B cell (primary cell): ENCODE data around the gene IL26. TPM values are rescaled to one million over a fixed set of nuclear protein-coding genes. Genes with fewer than 3 reads are reported as not detected.
A peak's percentile ranks its signal among the peaks of the same experiment; 100 is the strongest.

Source experiments
- ATAC-seq: fragments of 200-7000 bp; cut with Tn5 transposase; one replicate; pipeline ENCODE4 v1.10.0; 2021; ENCODE audit warnings: low read depth, mild to moderate bottlenecking, moderate number of reproducible peaks, moderate library complexity
- CTCF ChIA-PET: fragments of 350-600 bp; sonication (Branson Sonifier 250); formaldehyde crosslinking; loops from one replicate; lab custom pipeline; 2021; ENCODE audit warnings: antibody characterized with exemption, inconsistent platforms; lab: Charles Lee
- POLR2A ChIA-PET: fragments of 350-600 bp; sonication (Branson Sonifier 250); formaldehyde crosslinking; loops from one replicate; lab custom pipeline; 2021; ENCODE audit warnings: antibody characterized with exemption; lab: Charles Lee
- DNase-seq: peaks from one replicate; pipeline ENCODE4 v3.0.0; 2013
- H2AFZ ChIP-seq: 2 replicates; pipeline ENCODE4 v1.6.1; 2012; ENCODE audit warnings: mild to moderate bottlenecking, low read depth, low read length; ENCODE audit not compliant: insufficient read depth, poor library complexity, severe bottlenecking
- H3K27ac ChIP-seq, 2 donors: 1 replicate in 1 of 2; 2 replicates in 1 of 2; pipeline ENCODE4 v1.5.1; 2012 to 2013; ENCODE audit warnings: low read length in 2 of 2, mild to moderate bottlenecking in 2 of 2, moderate library complexity in 1 of 2
- H3K27me3 ChIP-seq, 4 experiments: fragments of 200-600 bp in 1 of 4; sonication (generic) in 1 of 4; replicated peaks in 1 of 4; 1 replicate in 2 of 4; 2 replicates in 2 of 4; pipeline versions ENCODE4 v1.6.1 to v1.7.0; 2013 to 2016; ENCODE audit warnings: low read length in 3 of 4, mild to moderate bottlenecking in 2 of 4, mixed read lengths in 1 of 4, moderate library complexity in 1 of 4; ENCODE audit not compliant: insufficient read depth in 4 of 4, control insufficient read depth in 3 of 4; ENCODE audit errors: control extremely low read depth in 1 of 4
- H3K36me3 ChIP-seq, 2 experiments: replicated peaks in 1 of 2; 1 replicate in 1 of 2; 2 replicates in 1 of 2; pipeline versions ENCODE4 v1.6.1 to v1.7.1; 2013; ENCODE audit warnings: low read length in 1 of 2; ENCODE audit not compliant: insufficient read depth in 2 of 2, control insufficient read depth in 1 of 2; ENCODE audit errors: control extremely low read depth in 1 of 2, extremely low read depth in 1 of 2
- H3K4me1 ChIP-seq, 2 donors: fragments of 200-600 bp in 1 of 2; sonication (generic) in 1 of 2; 1 replicate in 1 of 2; 2 replicates in 1 of 2; pipeline versions ENCODE4 v1.5.1 to v1.6.1; 2013 to 2017; ENCODE audit warnings: low read length in 2 of 2; ENCODE audit not compliant: control insufficient read depth in 2 of 2, insufficient read depth in 2 of 2
- H3K4me2 ChIP-seq: replicated peaks from 2 replicates; pipeline ENCODE3; 2012; ENCODE audit warnings: mild to moderate bottlenecking, low read depth, low read length; ENCODE audit not compliant: poor library complexity, severe bottlenecking
- H3K4me3 ChIP-seq, 5 experiments: fragments of 200-600 bp in 1 of 5; sonication (generic) in 1 of 5; 1 replicate in 3 of 5; 2 replicates in 2 of 5; pipeline versions ENCODE4 v1.5.1 to v1.7.0; 2011 to 2016; ENCODE audit warnings: low read length in 4 of 5, mild to moderate bottlenecking in 4 of 5, low read depth in 2 of 5, control low read depth in 1 of 5, moderate library complexity in 1 of 5; ENCODE audit not compliant: insufficient read depth in 1 of 5; ENCODE audit errors: control extremely low read depth in 1 of 5, extremely low read depth in 1 of 5
- H3K79me2 ChIP-seq: fragments of 200-600 bp; sonication (generic); one replicate; pipeline ENCODE4 v1.6.0; 2016; ENCODE audit warnings: low read length; ENCODE audit not compliant: control insufficient read depth, insufficient read depth
- H3K9ac ChIP-seq: fragments of 200-600 bp; sonication (generic); 2 replicates; pipeline ENCODE4 v1.6.1; 2017; ENCODE audit warnings: mild to moderate bottlenecking, low read length, moderate library complexity
- H3K9me3 ChIP-seq, 3 donors: one replicate each; pipeline versions ENCODE4 v1.6.1 to v1.7.1; 2013; ENCODE audit warnings: low read length in 2 of 3; ENCODE audit not compliant: control insufficient read depth in 2 of 3, insufficient read depth in 1 of 3; ENCODE audit errors: control extremely low read depth in 1 of 3
- H4K20me1 ChIP-seq: 2 replicates; pipeline ENCODE4 v1.6.0; 2012; ENCODE audit warnings: mild to moderate bottlenecking, low read length; ENCODE audit not compliant: insufficient read depth, control insufficient read depth, poor library complexity, severe bottlenecking
- H3K27ac Mint-ChIP-seq: one replicate; pipeline ENCODE4 v1.8.0; 2021; ENCODE audit warnings: mixed read lengths
- H3K27me3 Mint-ChIP-seq: one replicate; pipeline ENCODE4 v1.8.0; 2021; ENCODE audit warnings: mixed read lengths
- H3K4me1 Mint-ChIP-seq: one replicate; pipeline ENCODE4 v1.8.0; 2021; ENCODE audit warnings: mixed read lengths
- H3K4me3 Mint-ChIP-seq: one replicate; pipeline ENCODE4 v1.8.0; 2021; ENCODE audit warnings: mixed read lengths
- H3K9me3 Mint-ChIP-seq: one replicate; pipeline ENCODE4 v1.8.0; 2022; ENCODE audit warnings: mixed read lengths; ENCODE audit not compliant: insufficient read depth
- EZH2 ChIP-seq: IDR thresholded peaks from 2 replicates; pipeline ENCODE4 v1.6.1; 2012; ENCODE audit warnings: borderline replicate concordance, low read depth, mild to moderate bottlenecking, moderate library complexity, low read length; ENCODE audit not compliant: insufficient read depth, poor library complexity, severe bottlenecking
- WGBS: methylation state at CpG from one replicate; pipeline ENCODE4 v1.1.5; 2013; ENCODE audit warnings: missing lambda C conversion rate; ENCODE audit not compliant: insufficient coverage; 5-methylcytosine and 5-hydroxymethylcytosine counted together
- intact Hi-C: fragments of 100-400 bp; cut with micrococcal nuclease; formaldehyde crosslinking; loops from one replicate; pipeline ENCODE4 v1.10.0; 2022
- polyA plus RNA-seq: library from polyadenylated mRNA; depleted of rRNA; stranded (reverse); fragments of >200 nt; gene quantifications from 2 replicates; pipeline ENCODE4 v1.2.3, GENCODE V29; 2012
- total RNA-seq, 2 donors: library from RNA; stranded (reverse); fragments of 120-200 nt in 1 of 2; gene quantifications; 1 replicate in 1 of 2; 2 replicates in 1 of 2; pipeline versions ENCODE4 v1.2.3 to v1.2.4, GENCODE V29; 2013 to 2022
- TF ChIP-seq, protein P1 (sequence below): fragments of 200-600 bp; IDR thresholded peaks from one replicate; pipeline ENCODE4 v1.8.0; 2022; ENCODE audit warnings: antibody characterized with exemption, mild to moderate bottlenecking

IL26 gene
- total and polyA plus RNA-seq, 2 donors (not counting 1 experiment from before 2014, with no cell fraction given), result not detected

- TF ChIP-seq EZH2, result no peak
- TF ChIP-seq, protein P1, sequence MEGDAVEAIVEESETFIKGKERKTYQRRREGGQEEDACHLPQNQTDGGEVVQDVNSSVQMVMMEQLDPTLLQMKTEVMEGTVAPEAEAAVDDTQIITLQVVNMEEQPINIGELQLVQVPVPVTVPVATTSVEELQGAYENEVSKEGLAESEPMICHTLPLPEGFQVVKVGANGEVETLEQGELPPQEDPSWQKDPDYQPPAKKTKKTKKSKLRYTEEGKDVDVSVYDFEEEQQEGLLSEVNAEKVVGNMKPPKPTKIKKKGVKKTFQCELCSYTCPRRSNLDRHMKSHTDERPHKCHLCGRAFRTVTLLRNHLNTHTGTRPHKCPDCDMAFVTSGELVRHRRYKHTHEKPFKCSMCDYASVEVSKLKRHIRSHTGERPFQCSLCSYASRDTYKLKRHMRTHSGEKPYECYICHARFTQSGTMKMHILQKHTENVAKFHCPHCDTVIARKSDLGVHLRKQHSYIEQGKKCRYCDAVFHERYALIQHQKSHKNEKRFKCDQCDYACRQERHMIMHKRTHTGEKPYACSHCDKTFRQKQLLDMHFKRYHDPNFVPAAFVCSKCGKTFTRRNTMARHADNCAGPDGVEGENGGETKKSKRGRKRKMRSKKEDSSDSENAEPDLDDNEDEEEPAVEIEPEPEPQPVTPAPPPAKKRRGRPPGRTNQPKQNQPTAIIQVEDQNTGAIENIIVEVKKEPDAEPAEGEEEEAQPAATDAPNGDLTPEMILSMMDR, result no peak
- Histone ChIP-seq H3K27me3 (no peaks in the 10 kb centered on the region), H3K36me3 (no peaks in the 10 kb centered on the region), H2AFZ (no peak overlapping the region), H3K4me2 (no peak overlapping the region), H3K79me2 (no peaks in the 10 kb centered on the region), H3K27ac (no peak overlapping the region), H3K9me3 (no peaks in the 10 kb centered on the region), H3K9ac (no peak overlapping the region), H3K4me1 (peaks cover 28 to 34% of the 10 kb centered on the region in 2 donors), H3K4me3 (no peak overlapping the region), H4K20me1 (no peaks in the 10 kb centered on the region)
- intact Hi-C loops, result no loop called here
- no peaks in the 10 kb centered on the region for H3K9me3 Mint-ChIP-seq
- ChIA-PET CTCF (interaction anchor here (1.2 to 3.6 kb wide), 3 partner anchors 8 to 76 kb away, joined by 4 to 28 read pairs (median 6); no protein-coding TSS in a partner anchor), POLR2A (no interaction called here)
- H3K4me3 Mint-ChIP-seq, result no peak overlapping the region
- no peak for DNase-seq
- WGBS, result 100% methylated on average over 2 of the region's 6 CpGs
- no peak for ATAC-seq
- H3K27me3 Mint-ChIP-seq, result no peaks in the 10 kb centered on the region
- H3K4me1 Mint-ChIP-seq, result peaks cover 35% of the 10 kb centered on the region
- H3K27ac Mint-ChIP-seq, result no peak overlapping the region
Measured at GRCh38 chr12:68239309-68239982, 13.8 kb upstream of the IL26 start.

DNA sequence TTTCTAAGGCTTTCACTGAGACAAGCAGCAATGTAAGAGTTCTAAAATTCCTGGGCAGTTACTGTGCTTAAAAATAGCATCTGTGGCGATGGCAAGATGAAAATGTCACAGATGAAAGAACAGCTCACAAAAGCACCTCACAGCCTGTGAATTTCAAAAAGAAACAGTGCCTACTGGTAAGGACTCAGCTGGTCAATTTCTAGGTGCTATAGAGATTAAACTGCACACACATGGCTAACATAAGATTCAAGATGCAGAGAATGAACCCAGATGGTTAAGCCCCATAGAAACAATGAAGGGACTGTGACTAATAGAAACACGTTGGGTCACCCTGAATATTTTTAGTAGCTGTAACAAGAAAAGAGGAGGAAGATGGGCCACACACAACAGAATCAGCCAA is 12.0 kb upstream of the IL26 start:
- no peaks in the 10 kb centered on the region for H3K9me3 Mint-ChIP-seq
- H2AFZ ChIP-seq, result peak overlapping the region; percentile 92
- no peak for DNase-seq
- no peak overlapping the region for H3K4me3 ChIP-seq
- no peak overlapping the region for H3K9ac ChIP-seq
- peak overlapping the region in 1 of 2 donors; percentile 78 for H3K27ac ChIP-seq
- no peaks in the 10 kb centered on the region for H3K9me3 ChIP-seq
- no peaks in the 10 kb centered on the region for H3K79me2 ChIP-seq
- no peaks in the 10 kb centered on the region for H3K27me3 ChIP-seq
- ChIA-PET CTCF (interaction anchor here (0.9 to 4.5 kb wide), 3 partner anchors 14 to 94 kb away, joined by 3 to 35 read pairs (median 14); partner anchors contain the start of genes IL26 and MDM1), POLR2A (no interaction called here)
- H3K4me1 ChIP-seq, result peaks cover 28 to 34% of the 10 kb centered on the region in 2 donors
- 7% methylated on average over 2 of the region's 2 CpGs for WGBS
- H3K4me3 Mint-ChIP-seq, result peak overlapping the region; percentile 91
- peak overlapping the region; percentile 91 for H3K27ac Mint-ChIP-seq
- no peak for ATAC-seq
- no peaks in the 10 kb centered on the region for H3K36me3 ChIP-seq
- TF ChIP-seq, protein P1, result no peak
- no peak for TF ChIP-seq EZH2
- peaks cover 35% of the 10 kb centered on the region for H3K4me1 Mint-ChIP-seq
- H4K20me1 ChIP-seq, result no peaks in the 10 kb centered on the region
- H3K27me3 Mint-ChIP-seq, result no peaks in the 10 kb centered on the region
- intact Hi-C loops, result loop anchor here (2.0 kb wide), 2 partner anchors 373 to 695 kb away; partner anchors contain the start of genes CPM and RAP1B
- H3K4me2 ChIP-seq, result peak overlapping the region; percentile 76
